HG02840 (cell line): ENCODE results near the gene SLC4A2.
A peak's percentile ranks its signal among the peaks of the same experiment; 100 is the strongest.
"Not testable (repeated sequence)": the region's sequence is repeated elsewhere in the genome, so short reads cannot be mapped to it uniquely, and the experiment has no call there.

ENCODE experiments used
- ATAC-seq: cut with Tn5 transposase; IDR thresholded peaks from one replicate; pipeline ENCODE4 v1.9.1; 2021; ENCODE audit warnings: mild to moderate bottlenecking, moderate library complexity, moderate number of reproducible peaks; ENCODE audit not compliant: unreplicated experiment, low FRiP score

The SLC4A2 gene

DNA sequence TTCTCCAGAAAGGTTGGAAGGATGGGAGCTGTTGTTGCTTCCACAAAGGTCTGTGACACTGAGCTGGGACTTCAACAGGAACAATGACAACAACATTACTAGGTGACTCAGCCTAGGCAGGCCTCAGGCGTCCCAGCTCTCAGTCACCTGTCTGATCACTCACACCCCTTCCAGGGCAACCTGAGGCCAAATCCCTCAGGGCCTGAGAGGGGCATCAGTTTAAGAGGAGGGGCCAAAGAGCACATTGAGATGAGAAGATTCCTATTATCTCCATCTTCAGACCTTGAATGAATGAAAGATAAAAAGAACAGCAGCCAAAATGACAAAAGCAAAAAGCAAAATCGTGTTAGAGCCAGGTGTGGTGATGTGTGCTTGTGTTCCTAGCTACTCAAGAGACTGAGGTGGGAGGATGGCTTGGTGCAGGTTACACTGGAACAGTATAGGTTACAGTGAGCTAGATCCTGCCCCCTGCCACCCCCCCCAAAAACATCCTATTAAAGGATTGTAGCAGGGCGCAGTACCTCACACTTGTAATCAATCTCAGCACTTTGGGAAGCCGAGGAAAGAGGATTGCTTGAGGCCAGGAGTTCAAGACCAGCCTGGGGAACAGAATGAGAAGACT is 34.8 kb upstream of the SLC4A2 start, which contains the start of gene ATG9B:
TSS of gene ATG9B (minus strand) at position 60 of the 622 bp plus-strand sequence. CDS start 71 bp downstream, outside the sequence.
- no peak for ATAC-seq

DNA sequence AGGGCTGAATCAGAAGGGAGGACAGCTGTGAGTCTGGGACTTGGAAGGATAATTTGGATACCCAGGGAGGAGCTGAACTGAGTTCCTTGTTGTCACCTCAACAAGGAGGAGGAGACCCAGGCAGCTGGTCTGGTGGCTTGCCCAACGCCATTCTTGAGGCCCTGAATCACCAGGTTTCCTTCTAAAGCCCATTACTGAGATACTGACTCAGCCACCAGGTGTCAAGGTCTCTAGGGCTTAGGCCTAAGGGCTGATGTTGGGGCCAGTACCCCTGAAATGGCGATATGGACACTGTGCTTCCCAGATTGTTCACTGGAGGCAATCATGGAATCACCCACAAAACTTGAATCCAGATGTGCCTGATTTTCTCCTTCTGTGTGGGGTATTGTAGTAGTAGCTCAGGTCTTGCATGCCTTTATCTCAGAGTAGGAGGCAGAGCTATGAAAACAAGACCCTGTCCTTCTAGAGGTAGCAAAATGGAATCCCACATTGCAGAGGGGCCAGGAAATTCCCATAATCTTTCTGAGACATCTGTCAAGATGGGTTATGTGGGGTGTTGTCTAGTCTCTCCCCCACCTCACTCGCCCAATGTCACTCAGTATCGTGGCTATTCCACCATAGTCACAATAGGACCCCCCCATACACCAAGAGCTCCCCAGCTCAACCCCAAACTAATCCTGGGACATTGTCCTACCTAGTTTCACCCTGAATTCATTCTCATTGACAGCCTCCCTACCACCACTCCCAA is 33.3 kb upstream of the SLC4A2 start:
- no peak for ATAC-seq

DNA sequence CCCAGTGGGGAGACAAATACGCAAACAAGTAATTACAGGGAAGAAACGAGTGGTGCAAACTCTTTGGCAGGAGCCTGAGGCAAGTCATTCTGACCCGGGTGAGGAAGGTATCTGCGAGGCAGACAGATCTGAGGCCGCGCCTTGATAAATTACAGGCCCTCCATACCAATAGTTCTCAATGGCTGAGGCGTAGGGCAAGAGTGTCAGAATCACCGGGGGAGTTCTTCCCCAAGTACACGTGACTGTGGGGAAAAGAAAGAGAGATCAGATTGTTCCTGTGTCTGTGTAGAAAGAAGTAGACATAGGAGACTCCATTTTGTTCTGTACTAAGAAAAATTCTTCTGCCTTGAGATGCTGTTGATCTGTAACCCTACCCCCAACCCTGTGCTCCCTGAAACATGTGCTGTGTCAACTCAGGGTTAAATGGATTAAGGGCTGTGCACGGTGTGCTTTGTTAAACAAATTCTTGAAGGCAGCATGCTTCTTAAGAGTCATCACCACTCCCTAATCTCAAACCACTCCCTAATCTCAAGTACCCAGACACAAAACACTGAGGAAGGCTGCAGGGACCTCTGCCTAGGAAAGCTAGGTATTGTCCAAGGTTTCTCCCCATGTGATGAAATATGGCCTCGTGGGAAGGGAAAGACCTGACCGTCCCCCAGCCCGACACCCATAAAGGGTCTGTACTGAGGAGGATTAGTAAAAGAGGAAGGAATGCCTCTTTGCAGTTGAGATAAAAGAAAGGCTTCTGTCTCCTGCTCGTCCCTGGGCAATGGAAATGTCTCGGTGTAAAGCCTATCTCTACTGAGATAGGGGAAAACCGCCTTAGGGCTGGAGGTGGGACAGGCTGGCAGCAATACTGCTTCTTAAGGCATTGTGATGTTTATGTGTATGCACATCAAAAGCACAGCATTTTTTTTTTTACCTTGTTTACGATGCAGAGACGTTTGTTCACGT is 32.3 kb upstream of the SLC4A2 start:
- not testable (repeated sequence) for ATAC-seq

DNA sequence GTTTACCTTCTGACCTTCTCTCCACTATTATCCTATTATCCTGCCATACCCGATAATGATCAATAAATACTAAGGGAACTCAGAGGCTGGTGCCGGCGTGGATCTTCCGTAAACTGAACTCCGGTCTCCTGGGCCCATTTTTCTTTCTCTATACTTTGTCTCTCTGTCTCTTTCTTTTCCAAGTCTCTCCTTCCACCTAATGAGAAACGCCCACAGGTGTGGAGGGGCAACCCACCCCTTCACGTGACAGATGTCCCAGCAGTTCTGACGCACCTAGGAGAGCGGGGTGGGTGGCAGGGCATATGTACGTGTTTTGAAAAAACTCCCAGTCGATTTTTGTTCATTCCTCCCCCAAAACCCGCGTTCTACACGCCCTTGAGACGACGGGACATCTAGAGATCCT is 31.7 kb upstream of the SLC4A2 start:
- peak; percentile 2 for ATAC-seq

DNA sequence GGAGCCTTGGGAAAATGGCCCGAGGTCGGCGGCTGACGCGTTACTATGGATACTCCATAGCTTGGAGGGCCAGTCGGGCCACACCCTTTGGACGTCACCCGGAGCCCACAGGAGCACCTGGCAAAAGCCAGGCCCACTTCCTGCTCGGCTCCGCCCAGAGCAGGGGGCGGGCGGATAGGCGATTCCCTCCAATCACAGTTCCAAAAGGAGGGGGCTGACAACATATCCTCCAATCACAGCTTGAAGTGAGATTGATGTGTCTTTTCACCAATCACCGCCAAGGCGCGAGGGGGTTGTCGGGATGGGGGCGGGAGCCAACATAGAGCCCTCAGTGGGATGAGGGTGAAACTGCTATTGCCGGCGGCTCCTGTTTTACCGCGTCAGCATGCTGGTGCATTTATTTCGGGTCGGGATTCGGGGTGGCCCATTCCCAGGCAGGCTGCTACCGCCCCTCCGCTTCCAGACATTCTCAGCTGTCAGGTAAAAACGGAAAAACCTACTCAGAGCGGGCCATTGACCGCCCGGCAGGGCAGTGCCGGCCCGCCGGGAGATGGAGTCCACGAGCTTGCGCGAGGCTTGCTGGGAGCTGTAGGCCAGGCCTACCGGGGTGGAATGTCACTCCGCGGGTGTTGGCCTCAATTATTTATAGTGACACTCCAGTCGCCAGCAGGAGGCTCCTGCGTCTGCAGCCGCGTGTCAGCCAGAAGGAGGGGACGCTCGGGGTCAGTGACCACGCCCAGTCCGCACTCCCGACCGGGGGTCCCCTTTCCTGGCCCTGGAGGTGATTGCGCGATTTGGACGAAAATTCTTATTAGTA is 31.1 kb upstream of the SLC4A2 start, which contains the start of gene ABCB8:
TSS of gene ABCB8 (plus strand) at position 320 of the 817 bp plus-strand sequence. CDS start at position 386, 66 bp downstream.
- peak; percentile 97 for ATAC-seq

DNA sequence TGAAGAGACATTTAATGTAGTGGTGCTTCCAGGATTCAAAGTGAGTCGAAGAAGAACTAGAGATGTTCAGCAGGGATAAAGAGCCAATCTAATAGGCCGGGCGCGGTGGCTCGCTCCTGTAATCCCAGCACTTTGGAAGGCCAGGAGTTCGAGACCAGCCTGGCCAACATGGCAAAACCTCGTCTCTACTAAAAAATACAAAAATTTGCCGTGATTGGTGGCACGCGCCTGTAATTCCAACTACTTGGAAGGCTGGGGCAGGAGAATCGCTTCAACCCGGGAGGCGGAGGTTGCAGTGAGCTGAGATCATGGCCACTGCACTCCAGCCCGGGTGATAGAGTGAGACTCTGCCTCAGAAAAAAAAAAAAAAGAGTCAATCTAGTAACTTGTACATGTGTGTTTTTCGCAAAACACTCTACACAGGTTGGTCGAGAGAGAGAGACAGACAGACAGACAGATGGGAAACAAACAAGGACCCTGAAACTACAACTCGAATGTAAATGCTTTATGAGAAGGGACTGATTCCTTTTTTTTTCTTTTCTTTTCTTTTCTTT is 30.4 kb upstream of the SLC4A2 start:
- no peak for ATAC-seq

DNA sequence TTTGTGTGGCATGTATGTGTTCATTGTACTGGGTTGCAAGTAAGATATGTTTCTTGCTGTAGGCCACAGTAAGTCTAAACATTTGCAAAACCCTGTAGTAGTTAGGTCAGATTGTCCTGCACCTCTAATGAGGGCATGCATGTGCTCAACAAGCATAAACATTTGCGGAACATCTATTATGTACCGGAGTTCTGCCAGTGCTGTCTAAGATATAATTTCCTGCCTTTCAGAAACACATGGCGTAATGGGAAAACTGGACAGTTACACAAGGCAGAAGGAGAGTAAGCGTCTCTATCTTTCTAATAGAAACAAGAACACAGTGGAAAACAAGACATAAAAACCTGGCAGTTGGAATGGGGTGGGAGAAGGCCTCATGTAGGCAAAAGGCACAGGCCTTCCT is 28.4 kb upstream of the SLC4A2 start:
- no peak for ATAC-seq

DNA sequence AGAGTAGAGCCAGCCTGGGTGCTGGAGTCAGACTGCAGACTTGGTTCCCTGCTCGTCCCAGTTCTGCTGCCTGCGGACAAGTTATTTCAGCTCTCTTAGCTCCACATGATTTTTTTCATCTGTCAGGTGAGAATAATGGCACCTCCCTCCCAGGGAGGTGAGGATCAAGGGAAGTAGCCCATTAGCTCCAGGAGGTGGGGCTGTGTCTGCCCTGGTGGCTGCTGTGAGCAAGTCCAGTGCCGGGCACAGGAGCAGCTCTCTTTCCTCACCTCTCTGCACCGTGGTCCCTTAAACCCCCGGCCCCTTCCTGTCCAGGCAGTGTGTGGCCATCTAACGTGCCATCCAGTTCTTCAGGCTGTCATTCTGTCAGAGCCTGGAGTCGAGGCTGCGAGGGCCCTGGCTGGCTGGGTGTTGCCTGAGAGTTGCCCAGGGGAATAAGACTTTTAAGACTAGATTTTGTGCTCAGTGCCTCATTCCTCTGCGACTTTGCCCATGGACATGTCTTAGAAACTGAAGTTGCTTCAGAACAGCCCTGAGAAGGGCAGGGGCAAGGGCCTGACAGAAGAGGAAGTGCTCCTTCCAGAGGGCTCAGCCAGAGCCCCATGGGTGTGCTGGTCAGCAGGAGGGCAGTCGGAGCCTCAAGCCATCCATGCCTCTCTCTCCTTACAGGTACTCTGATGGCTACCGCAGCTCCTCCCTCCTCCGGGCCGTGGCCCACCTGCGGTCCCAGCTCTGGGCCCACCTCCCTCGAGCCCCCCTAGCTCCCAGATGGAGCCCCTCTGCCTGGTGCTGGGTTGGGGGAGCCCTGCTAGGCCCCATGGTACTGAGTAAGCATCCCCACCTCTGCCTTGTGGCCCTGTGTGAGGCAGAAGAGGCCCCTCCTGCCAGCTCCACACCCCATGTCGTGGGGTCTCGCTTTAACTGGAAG is 26.2 kb upstream of the SLC4A2 start:
- ATAC-seq = no peak

DNA sequence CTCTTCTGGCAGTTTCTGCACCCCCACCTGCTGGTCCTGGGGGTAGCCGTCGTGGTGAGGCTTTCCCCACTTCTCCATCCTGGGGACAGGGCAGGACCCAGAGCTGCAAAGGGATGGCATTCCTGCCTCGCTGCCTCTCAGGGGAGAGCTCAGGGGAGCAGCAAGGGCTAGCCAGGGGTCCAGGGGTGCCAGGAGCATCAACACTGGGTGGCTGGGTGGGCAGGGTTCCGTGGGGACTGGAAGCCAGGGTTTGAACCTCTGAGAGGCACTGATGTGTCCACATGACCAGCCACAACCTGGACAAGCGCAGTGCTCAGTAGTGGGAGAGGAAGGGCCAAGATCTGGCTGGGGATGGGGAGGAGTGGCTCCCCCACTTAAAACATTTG is 25.5 kb upstream of the SLC4A2 start:
- ATAC-seq = no peak

DNA sequence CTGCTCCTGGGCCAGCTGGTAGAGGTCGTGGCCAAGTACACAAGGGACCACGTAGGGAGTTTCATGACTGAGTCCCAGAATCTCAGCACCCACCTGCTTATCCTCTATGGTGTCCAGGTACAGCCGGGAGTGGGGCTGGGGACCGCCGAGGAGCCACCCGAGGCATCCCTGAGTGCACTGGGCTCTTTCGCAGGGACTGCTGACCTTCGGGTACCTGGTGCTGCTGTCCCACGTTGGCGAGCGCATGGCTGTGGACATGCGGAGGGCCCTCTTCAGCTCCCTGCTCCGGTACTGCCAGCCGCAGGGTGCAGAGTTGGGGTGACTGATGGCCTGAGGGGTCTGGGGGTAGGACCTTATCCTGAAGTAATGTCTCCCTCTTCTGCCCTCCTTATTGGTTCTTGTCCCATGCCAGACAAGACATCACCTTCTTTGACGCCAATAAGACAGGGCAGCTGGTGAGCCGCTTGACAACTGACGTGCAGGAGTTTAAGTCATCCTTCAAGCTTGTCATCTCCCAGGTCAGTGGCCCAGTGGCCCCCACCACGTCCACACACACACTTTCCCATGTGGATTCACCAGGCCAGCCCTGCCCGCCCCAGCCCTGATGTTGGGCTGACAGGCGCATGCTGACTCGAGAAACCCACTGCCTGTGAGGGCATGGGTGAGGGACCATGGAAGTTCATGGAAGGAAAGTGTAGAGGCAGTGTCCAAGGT is 24.9 kb upstream of the SLC4A2 start:
- no peak for ATAC-seq

DNA sequence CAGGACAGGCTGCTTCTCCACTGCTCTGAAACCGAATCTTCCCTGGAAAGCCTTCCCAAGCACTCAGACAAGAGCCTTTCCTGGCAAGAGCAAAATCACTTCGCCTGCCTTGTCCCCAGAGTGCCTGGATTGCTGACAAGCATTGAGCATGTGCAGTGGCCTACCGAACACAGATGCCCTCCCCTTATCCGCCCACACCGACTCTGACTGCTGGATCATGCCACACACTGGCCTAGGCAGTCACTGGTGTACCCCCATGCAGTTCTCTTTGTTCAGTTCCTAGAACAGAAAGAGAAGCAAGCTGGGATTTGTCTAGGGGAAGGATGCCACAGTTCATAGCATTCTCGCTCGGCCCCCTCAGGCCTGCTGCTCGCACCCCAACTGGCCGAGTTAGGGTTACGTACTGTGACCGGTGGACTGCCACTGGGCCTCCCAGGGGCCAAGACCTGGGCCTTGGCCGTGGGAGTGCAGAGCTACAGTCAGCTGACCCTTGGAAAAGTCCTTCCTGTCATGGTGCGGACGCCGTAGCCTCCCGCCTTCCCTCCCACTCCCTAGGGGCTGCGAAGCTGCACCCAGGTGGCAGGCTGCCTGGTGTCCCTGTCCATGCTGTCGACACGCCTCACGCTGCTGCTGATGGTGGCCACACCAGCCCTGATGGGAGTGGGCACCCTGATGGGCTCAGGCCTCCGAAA is 24.2 kb upstream of the SLC4A2 start:
- no peak for ATAC-seq

DNA sequence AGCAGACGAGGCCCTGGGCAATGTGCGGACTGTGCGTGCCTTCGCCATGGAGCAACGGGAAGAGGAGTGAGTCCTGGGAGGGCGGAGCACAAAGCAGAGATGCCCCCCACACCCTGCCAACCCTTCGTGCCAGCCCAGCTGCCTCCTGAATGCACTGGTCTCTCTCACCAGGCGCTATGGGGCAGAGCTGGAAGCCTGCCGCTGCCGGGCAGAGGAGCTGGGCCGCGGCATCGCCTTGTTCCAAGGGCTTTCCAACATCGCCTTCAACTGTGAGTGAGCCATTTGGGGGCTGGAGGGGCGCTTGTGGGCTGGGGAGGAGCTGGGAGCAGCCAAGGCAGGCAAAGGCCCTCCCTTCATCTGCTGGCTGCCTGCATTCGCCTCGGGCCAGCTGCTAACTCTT is 23.5 kb upstream of the SLC4A2 start:
- no peak for ATAC-seq

DNA sequence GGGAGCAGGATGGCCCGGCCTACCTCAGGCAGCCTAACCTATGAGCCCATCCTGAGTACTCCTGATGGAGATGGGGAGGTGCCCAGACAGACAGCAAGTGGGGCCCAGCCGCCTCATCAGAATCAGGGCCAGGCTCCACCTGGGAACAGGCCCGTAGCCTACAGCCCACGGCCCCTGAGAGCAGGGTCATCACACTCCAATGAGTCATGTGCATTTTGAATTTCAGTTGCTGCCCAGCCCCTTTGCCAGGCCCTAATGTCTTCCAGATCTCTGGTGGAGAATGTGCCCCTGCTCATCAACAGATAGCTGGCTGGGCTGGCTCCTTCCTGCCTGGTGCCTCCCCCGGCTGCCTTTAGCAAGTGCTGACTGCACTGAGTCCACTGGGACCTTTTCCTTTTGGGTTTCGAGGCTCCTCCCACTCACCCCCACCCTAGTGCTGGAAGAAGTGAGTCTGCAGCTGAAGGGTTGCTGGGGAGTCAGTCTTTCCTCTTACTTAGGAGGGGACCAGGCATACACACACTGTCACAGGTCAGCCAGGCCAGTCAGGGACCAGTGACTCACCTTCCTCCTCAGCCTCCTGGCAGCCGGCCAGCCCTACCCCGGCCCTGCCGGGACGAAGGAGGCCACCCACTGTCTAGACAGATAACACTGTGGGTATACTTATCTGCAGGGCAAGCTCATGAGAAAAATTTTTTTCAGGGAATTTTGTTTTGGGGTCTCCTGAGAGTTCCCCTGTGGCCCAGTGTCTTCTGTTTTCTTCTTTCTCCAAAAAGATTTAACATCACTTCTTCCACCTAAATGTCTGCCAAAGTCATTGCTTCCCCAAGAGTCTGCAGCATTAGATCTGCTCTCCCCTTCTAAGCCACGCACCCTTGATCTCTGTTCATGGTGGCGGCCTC is 20.2 kb upstream of the SLC4A2 start:
- ATAC-seq = no peak

DNA sequence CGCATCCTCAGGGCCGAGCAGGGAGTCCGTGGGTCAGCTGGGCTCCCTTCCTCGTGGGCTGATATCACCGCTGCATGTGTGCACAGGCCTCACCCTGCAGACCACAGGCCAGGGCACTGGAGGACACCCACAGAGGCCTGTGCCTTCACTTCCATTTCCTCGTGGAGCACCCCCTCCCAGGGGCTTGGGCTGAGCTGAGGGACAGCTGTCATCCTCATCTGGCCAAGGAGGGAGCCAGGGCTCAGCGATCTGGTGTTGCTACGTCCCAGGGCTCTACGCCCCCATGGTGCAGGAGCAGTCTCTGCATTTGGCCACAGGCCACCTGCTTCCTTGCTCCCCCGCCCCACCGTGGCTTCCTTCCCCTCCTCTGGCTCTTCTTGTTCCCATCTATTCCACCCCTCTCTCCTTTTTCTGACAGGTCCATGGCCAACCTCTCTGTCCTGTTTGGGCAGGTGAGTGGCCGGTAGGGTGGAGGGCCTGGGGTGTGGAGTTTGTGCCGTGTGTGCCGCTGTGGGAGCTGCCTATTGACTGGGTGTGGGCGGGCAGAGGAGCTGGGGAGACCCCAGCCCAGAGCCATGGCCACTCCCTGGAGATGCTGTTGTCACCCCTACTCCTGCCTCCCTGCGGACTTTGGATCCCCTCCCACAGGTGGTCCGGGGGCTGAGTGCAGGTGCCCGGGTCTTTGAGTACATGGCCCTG is 19.4 kb upstream of the SLC4A2 start:
- no peak for ATAC-seq

DNA sequence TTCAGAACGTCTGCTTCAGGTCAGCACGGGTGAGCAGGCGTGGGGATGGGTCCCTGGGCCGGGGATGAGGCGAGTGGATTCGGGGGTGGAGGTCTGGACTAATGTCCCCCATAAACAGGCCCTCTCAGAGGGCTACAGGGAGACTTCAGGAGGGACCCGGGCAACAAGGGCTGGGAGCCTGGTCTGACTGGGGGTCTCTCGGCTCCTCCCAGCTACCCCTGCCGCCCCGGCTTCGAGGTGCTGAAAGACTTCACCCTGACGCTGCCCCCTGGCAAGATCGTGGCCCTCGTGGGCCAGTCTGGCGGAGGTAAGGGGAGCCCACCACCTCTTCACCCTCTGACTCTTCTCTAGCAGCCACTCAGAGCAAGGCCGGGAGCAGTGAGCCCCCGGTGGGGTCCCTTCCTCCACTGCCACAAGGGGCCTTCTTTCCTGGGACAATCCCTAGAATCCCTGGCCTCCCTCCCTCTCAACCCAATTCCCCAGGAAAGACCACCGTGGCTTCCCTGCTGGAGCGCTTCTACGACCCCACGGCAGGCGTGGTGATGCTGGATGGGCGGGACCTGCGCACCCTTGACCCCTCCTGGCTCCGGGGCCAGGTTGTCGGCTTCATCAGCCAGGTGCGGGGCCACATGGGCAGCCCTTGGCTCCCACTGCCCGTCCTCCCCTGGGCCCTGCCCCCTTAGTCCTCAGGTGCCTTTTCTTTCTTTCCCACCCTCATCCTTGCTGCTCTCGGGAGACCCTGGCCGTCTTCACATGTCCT is 18.6 kb upstream of the SLC4A2 start:
- ATAC-seq = no peak
